Measurements from ENCODE around the gene RNF19B. TPM values are rescaled to one million over a fixed set of nuclear protein-coding genes. Genes with fewer than 3 reads are reported as not detected.

The RNF19B gene
- total RNA-seq, 8 experiments from 2014 or later = 6.4 to 26.1 (median 22.3) TPM

- Histone ChIP-seq H3K4me3 (peak overlapping the region; percentile 21 to 37 (median 31)), H3K4me1 (replicated peaks in 1 of 2) (peaks cover 31 to 38% of the 10 kb centered on the region in 2 donors), H3K27ac (peak overlapping the region; percentile 47 to 49)
- WGBS, 10 experiments = 11 to 94% (median 47%) methylated on average over 2 to 16 of the region's 49 CpGs; no CpG with 5 or more reads in 4 of the 10 experiments
- ATAC-seq (replicated peaks in 6 of 8) = peak; percentile 66 to 97 (median 71)
- in situ Hi-C loops (cut with MboI; ENCODE audit: low pct_unique_long_range_greater_than_20kb in 2 of 9, low sequenced_read_pairs in 9 of 9, unreplicated experiment in 9 of 9) = no loop called here
Observed at GRCh38 chr1:32892368-32893197, 72.0 kb downstream of the RNF19B start.

- 83 to 92% (median 87%) methylated on average over 2 to 3 of the region's 3 CpGs; no CpG with 5 or more reads in 6 of the 10 experiments for WGBS, 10 experiments
- peaks cover 40 to 46% of the 10 kb centered on the region in 2 donors for H3K4me1 ChIP-seq (replicated peaks in 1 of 2)
Observed at GRCh38 chr1:32891630-32892029, 73.0 kb downstream of the RNF19B start.

GRCh38 chr1:32891241-32891570 lies 73.4 kb downstream of the RNF19B start:
- in situ Hi-C loops (cut with MboI; ENCODE audit: low pct_unique_long_range_greater_than_20kb in 2 of 9, low sequenced_read_pairs in 9 of 9, unreplicated experiment in 9 of 9) = no loop called here
- WGBS, 10 experiments = 67 to 100% (median 80%) methylated on average over 1 of the region's 1 CpG; no CpG with 5 or more reads in 6 of the 10 experiments
- no peak overlapping the region for H3K27ac ChIP-seq
- peak in 1 of 8 experiments; percentile 2 for ATAC-seq (replicated peaks in 6 of 8)
- H3K4me3 ChIP-seq = no peak overlapping the region
- peaks cover 40 to 48% of the 10 kb centered on the region in 2 donors for H3K4me1 ChIP-seq (replicated peaks in 1 of 2)

More at GRCh38 chr1:32891630-32892029, 73.0 kb downstream of the RNF19B start:
- no peak for ATAC-seq (replicated peaks in 6 of 8)
- in situ Hi-C loops (cut with MboI; ENCODE audit: low pct_unique_long_range_greater_than_20kb in 2 of 9, low sequenced_read_pairs in 9 of 9, unreplicated experiment in 9 of 9) = no loop called here
- H3K4me3 ChIP-seq = no peak overlapping the region
- H3K27ac ChIP-seq = no peak overlapping the region

- Histone ChIP-seq H3K27ac (no peak overlapping the region), H3K4me3 (no peak overlapping the region), H3K4me1 (replicated peaks in 1 of 2) (peaks cover 40 to 53% of the 10 kb centered on the region in 2 donors)
- no peak for ATAC-seq (replicated peaks in 6 of 8)
- in situ Hi-C loops (cut with MboI; ENCODE audit: low pct_unique_long_range_greater_than_20kb in 2 of 9, low sequenced_read_pairs in 9 of 9, unreplicated experiment in 9 of 9) = no loop called here
- 73 to 100% (median 87%) methylated on average over 1 to 7 of the region's 7 CpGs; no CpG with 5 or more reads in 1 of the 10 experiments for WGBS, 10 experiments
Observed at GRCh38 chr1:32890516-32891240, 73.9 kb downstream of the RNF19B start.

GRCh38 chr1:32889731-32890278 lies 74.8 kb downstream of the RNF19B start:
- Histone ChIP-seq H3K27ac (no peak overlapping the region), H3K4me3 (no peak overlapping the region), H3K4me1 (replicated peaks in 1 of 2) (peaks cover 42 to 54% of the 10 kb centered on the region in 2 donors)
- ATAC-seq (replicated peaks in 6 of 8) = no peak
- in situ Hi-C loops (cut with MboI; ENCODE audit: low pct_unique_long_range_greater_than_20kb in 2 of 9, low sequenced_read_pairs in 9 of 9, unreplicated experiment in 9 of 9) = no loop called here
- WGBS, 10 experiments = 67 to 88% (median 75%) methylated on average over 1 to 3 of the region's 3 CpGs; no CpG with 5 or more reads in 3 of the 10 experiments

- no peak overlapping the region for H3K4me3 ChIP-seq
- in situ Hi-C loops (cut with MboI; ENCODE audit: low pct_unique_long_range_greater_than_20kb in 2 of 9, low sequenced_read_pairs in 9 of 9, unreplicated experiment in 9 of 9) = no loop called here
- ATAC-seq (replicated peaks in 6 of 8) = no peak
- peaks cover 42 to 54% of the 10 kb centered on the region in 2 donors for H3K4me1 ChIP-seq (replicated peaks in 1 of 2)
- H3K27ac ChIP-seq = no peak overlapping the region
- WGBS, 10 experiments = 45 to 98% (median 87%) methylated on average over 1 to 20 of the region's 24 CpGs; no CpG with 5 or more reads in 1 of the 10 experiments
Observed at GRCh38 chr1:32888677-32889420, 75.8 kb downstream of the RNF19B start.

GRCh38 chr1:32888134-32888533 lies 76.5 kb downstream of the RNF19B start:
- in situ Hi-C loops (cut with MboI; ENCODE audit: low pct_unique_long_range_greater_than_20kb in 2 of 9, low sequenced_read_pairs in 9 of 9, unreplicated experiment in 9 of 9) = no loop called here
- Histone ChIP-seq H3K4me1 (replicated peaks in 1 of 2) (peaks cover 45 to 55% of the 10 kb centered on the region in 2 donors), H3K4me3 (no peak overlapping the region), H3K27ac (no peak overlapping the region)
- WGBS, 10 experiments = 43 to 100% (median 63%) methylated on average over 1 to 3 of the region's 3 CpGs; no CpG with 5 or more reads in 5 of the 10 experiments
- ATAC-seq (replicated peaks in 6 of 8) = no peak

GRCh38 chr1:32887623-32888022 lies 77.0 kb downstream of the RNF19B start:
- ATAC-seq (replicated peaks in 6 of 8) = no peak
- in situ Hi-C loops (cut with MboI; ENCODE audit: low pct_unique_long_range_greater_than_20kb in 2 of 9, low sequenced_read_pairs in 9 of 9, unreplicated experiment in 9 of 9) = no loop called here
- Histone ChIP-seq H3K4me3 (peak overlapping the region in 2 of 5 donors; percentile 4 to 9), H3K27ac (no peak overlapping the region), H3K4me1 (replicated peaks in 1 of 2) (peaks cover 44 to 50% of the 10 kb centered on the region in 2 donors)
- WGBS, 10 experiments = 30 to 82% (median 51%) methylated on average over 2 to 8 of the region's 12 CpGs; no CpG with 5 or more reads in 3 of the 10 experiments

GRCh38 chr1:32886828-32887414 lies 77.7 kb downstream of the RNF19B start:
- peak in 5 of 8 experiments; percentile 43 to 72 (median 55) for ATAC-seq (replicated peaks in 6 of 8)
- Histone ChIP-seq H3K4me1 (replicated peaks in 1 of 2) (peaks cover 42 to 50% of the 10 kb centered on the region in 2 donors), H3K27ac (no peak overlapping the region), H3K4me3 (peak overlapping the region; percentile 31 to 40 (median 32))
- in situ Hi-C loops (cut with MboI; ENCODE audit: low pct_unique_long_range_greater_than_20kb in 2 of 9, low sequenced_read_pairs in 9 of 9, unreplicated experiment in 9 of 9) = no loop called here
- WGBS, 10 experiments = 7 to 75% (median 33%) methylated on average over 2 to 5 of the region's 19 CpGs; no CpG with 5 or more reads in 3 of the 10 experiments

Other genes starting within 250 kb of the RNF19B start
- gene YARS1, start 147.5 kb downstream of the RNF19B start, total RNA-seq = 100 to 1,000 TPM; 108 to 311 (median 190) TPM
- 10 to 100 TPM; 20.3 to 57.0 (median 32.9) TPM for gene S100PBP, start 147.2 kb downstream of the RNF19B start, total RNA-seq
- 100 to 1,000 TPM in 1 of 8 experiments, 10 to 100 TPM in 4, 1 to 10 TPM in 3; 1.0 to 297 (median 49.6) TPM for gene FNDC5, start 93.9 kb downstream of the RNF19B start, total RNA-seq
- 10 to 100 TPM in 4 of 8 experiments, 1 to 10 TPM in 2, under 1 TPM in 2; 0.54 to 22.3 (median 9.0) TPM for gene HPCA, start 78.3 kb downstream of the RNF19B start, total RNA-seq
- gene TMEM54, start 63.4 kb downstream of the RNF19B start, total RNA-seq = 10 to 100 TPM in 3 of 8 experiments, 1 to 10 TPM in 5; 2.2 to 42.1 (median 8.2) TPM
- 100 to 1,000 TPM; 105 to 219 (median 163) TPM for gene AK2, start 72.1 kb upstream of the RNF19B start, total RNA-seq
- 10 to 100 TPM in 5 of 8 experiments, 1 to 10 TPM in 3; 4.7 to 15.5 (median 11.6) TPM for gene AZIN2, start 116.3 kb upstream of the RNF19B start, total RNA-seq
- gene TRIM62, start 217.2 kb upstream of the RNF19B start, total RNA-seq = 10 to 100 TPM in 3 of 8 experiments, 1 to 10 TPM in 5; 2.5 to 12.6 (median 7.7) TPM